GM18508 (cell line): ENCODE measurements around the gene ABCA3.

Experiments
- ATAC-seq: cut with Tn5 transposase; IDR thresholded peaks from one replicate; pipeline ENCODE4 v1.9.1; 2021; ENCODE audit warnings: moderate number of reproducible peaks; ENCODE audit not compliant: insufficient read depth, unreplicated experiment

Gene ABCA3

DNA sequence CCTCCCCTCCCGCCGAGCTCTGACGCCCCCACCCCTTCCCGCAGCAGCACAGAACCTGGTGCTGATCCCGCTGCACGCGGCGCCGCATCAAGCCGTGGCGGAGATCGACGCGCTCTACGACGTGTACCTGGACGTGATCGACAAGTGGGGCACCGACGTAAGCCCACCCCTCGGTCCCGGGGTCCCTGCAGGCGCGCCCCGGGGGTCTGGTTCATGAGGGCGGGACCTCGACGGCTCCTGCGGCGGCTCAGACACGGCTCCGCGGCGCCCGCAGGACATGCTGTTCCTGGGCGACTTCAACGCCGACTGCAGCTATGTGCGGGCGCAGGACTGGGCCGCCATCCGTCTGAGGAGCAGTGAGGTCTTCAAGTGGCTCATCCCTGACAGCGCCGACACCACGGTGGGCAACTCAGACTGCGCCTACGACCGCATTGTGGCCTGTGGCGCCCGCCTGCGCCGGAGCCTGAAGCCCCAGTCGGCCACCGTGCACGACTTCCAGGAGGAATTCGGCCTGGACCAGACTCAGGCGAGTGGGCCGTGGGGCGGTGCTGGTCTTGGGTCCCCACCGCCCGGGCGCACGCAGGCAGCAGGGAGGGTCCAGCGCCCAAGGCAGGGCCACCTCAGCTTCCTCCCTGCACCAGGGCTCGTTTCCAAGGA lies 102.9 kb downstream of the ABCA3 start:
- ATAC-seq, result no peak

DNA sequence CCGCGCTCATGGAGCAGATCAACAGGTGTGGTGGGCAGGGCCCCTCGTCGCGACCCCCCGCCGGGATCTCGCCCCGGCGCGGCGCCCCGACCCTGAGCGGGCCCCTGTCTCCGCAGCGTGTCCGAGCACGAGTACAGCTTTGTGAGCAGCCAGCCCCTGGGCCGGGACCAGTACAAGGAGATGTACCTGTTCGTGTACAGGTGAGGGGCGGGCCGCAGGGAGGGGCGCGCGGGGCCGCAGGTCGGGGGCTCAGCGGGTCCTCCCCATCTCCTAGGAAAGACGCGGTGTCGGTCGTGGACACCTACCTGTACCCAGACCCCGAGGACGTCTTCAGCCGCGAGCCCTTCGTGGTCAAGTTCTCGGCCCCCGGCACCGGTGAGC lies 103.4 kb downstream of the ABCA3 start:
- no peak for ATAC-seq

DNA sequence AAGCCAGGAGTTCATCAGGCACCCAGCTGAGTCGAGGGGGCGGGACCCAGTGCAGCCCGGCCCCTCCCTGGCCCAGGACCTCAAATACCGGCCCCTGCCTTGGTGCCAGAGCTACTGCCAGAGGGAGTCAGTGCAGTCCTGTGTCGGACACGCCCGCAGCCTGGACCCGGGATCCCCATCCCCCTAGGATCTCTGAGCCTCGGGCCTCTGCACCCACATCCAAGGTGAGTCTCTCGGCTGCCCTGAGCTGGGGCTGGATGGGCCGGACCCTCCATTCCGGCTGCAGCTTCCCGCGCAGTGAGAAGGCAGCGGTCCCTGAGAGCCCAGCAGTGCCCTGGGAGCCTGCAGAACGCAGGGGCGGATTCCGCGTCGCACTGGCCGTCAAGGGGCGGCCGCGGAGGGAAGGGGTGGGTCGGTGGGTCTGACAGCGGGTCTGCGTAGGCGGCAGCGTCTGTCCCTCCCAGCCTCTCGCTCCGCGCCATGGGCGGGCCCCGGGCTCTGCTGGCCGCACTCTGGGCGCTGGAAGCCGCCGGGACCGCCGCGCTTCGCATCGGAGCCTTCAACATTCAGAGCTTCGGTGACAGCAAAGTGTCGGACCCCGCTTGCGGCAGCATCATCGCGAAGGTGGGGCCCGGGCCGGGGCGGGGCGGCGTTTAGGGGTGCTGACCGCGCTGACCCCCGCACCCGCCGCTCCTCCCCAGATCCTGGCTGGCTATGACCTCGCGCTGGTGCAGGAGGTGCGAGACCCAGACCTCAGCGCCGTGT lies 104.0 kb downstream of the ABCA3 start, which contains the start of gene DNASE1L2:
TSS of gene DNASE1L2 (plus strand) at position 108 of the 765 bp plus-strand sequence. CDS start at position 481, 373 bp downstream.
- no peak for ATAC-seq

DNA sequence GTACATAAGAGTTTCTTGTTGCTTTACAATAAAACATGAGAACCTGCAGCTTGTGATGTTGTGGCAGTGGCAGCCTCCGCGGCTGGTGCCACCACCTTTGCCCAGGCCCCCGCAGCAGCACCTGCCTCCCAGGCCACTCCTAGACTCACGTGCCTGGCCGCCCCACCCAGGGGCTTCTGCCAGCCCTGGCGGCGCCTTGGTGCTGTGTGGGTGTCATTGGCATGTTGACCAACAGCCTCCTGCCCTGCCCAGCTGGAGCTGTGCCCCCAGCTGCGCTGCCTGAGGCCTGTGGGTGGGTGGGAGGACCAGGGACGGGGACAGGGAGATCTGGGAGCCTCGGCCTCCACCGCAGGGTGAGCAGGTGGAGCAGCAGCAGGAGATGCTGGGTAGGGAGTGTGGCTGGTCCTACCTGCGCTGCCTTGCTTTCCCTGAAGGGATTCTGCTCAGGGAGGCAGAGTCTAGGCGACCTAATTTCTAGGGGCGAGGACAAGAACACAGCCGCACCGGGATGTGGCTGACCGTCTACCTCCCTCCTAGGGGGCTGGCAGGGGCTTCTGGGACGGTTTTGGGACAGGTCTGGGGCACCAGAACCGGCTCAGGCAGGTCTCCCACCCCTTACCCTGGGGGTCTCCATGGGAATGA lies 104.7 kb downstream of the ABCA3 start:
- no peak for ATAC-seq

DNA sequence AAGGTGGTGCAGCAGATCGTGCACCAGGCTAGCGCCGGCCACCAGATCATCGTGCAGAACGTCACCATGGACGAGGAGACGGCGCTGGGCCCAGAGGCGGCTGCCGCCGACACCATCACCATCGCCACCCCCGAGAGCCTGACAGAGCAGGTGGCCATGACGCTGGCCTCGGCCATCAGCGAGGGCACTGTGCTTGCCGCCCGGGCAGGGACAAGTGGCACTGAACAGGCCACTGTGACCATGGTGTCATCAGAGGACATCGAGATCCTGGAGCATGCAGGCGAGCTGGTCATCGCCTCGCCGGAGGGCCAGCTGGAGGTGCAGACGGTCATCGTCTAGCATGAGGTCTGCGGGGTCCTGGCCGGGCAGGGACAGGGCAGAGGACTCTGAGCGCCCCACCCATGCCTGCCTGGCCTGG lies 105.3 kb downstream of the ABCA3 start:
- no peak for ATAC-seq

DNA sequence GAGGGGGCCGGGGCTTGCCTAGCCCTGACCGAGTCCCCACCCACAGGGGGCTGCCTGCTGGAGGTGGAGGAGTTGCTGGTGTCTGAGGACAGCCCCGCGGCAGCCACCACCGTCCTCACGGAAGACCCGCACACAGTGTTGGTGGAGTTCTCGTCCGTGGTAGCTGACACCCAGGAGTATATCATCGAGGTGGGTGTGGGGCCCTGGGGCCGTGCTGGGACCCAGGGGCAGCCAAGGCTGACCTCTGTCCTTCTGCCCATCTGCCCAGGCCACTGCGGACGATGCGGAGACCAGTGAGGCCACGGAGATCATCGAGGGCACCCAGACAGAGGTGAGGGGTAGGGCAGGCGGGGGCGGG lies 105.7 kb downstream of the ABCA3 start:
- no peak for ATAC-seq

DNA sequence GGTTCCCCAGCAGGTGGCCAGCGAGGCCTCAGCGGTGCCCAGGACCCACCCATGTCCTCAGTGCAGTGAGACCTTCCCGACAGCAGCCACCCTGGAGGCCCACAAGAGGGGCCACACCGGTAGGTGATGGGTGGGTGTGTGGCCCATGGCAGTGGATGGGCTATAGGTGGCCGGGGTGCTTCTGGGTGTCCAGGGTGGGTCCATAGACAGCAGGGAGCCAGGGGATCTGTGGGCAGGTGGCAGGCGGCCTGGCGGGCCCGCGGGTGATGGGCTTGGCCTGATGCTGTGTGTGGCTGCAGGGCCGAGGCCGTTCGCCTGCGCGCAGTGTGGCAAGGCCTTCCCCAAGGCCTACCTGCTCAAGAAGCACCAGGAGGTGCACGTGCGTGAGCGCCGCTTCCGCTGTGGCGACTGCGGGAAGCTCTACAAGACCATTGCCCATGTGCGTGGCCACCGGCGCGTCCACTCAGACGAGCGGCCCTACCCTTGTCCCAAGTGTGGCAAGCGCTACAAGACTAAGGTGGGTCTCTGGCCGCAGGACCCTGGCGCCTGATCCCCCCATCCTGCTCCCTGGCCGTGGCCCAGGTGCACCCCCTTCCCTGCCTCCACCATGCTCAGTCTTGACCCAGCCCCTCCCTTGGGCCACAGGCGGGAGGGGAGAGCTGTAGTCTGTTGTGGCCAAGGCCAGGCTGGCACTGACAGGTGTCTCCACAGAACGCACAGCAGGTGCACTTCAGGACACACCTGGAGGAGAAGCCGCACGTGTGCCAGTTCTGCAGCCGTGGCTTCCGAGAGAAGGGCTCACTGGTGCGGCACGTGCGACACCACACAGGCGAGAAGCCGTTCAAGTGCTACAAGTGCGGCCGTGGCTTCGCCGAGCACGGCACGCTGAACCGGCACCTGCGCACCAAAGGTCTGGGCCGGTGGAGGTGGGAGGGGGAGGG lies 106.4 kb downstream of the ABCA3 start:
- no peak for ATAC-seq

DNA sequence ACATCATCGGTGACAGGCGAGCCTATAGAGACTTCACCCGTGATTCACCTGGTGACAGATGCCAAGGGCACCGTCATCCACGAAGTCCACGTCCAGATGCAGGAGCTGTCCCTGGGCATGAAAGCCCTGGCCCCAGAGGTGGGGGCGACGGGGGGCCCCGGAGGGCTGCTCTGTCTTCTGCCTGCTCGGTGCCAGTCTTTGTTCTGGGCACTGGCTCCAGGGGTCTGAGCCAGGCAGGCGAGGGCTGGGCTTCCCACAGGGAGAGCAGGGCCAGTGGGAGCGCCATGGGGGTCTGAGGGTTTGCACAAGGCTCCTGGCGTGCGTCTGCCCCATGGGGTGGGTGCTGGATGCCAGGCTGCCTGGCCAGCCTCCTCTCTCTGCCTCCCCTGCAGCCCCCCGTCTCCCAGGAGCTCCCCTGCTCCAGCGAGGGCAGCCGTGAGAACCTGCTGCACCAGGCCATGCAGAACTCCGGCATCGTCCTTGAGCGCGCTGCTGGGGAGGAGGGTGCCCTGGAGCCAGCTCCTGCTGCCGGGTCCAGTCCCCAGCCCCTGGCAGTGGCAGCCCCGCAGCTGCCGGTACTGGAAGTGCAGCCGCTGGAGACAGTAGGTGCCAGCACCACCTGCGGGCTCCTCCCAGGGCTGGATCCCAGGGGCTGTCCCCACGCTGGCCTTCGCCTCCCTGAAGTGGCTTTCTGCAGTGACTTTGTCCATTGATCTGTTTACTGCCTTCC lies 107.3 kb downstream of the ABCA3 start:
- ATAC-seq, result no peak

DNA sequence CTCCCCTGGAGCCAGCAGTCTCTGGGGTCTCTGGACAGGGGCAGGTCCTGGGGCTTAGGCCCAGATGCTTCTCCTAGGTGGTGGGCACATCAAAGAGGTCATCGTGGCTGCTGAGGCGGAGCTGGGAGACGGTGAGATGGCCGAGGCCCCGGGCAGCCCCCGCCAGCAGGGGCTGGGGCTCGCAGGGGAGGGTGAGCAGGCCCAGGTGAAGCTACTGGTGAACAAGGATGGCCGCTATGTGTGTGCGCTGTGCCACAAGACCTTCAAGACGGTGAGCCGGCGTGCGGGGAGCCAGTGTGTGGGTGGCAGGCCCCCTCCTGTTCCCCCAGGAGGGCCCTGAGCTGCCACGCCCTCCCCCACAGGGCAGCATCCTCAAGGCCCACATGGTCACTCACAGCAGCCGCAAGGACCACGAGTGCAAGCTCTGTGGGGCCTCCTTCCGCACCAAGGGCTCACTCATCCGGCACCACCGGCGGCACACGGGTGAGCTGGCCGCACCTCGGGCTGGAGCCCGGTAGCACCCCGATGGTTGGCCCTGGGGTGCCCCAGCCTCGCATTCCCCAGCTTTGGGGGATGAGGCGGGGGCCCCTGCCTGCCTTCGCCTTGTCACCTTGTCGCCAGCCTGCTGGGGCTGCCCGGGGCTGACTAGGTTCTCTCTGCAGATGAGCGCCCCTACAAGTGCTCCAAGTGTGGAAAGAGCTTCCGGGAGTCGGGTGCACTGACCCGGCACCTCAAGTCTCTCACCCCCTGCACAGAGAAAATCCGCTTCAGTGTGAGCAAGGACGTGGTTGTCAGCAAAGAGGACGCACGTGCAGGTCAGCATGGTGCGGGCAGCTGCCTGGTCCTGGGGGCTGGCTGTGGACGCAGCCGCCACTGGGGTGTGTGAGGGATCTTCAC lies 108.2 kb downstream of the ABCA3 start:
- no peak for ATAC-seq

DNA sequence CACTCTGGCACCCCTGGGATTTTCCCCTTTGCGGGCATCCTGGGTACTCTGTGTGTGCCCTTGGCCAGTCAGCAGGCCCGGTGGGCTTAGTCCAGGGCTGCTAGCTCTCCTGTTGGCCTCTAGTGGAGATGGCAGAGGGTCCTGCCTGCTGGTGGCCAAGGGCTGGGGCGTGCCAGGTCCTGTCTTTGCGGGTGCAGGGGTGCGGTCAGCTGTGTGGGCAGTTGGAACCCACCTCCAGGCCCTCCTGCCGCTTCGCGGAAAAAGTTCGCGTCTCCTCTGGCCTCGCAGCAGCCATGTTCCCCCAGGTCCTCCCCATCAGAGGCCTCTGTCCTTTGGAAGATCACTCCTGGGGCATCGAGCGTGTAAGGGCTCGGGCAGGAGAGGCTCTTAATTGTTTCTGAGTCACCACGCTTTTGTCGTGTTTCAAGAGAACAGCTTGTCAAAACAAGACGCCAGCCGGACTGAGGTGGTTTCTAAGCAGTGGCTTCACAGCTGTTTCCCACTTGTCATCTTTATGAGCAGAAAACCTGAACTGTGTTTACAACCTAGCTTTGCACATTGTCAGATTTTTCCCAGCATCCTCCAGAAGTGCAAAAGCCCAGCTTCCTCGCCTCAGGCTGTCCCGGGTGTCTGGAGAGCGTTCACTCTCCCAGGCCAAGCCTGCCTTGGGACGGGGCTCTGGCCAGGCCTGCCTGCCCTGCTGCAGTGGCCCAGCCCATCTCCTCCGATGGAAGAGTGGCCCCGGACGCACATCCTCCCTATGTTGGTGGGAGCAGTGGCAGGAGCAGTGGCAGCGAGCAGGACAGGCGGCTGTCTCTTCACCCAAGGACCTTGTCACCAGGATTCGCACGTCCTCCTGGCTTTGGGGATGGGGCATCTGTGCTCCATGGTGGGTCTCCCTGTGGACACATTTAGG lies 109.3 kb downstream of the ABCA3 start:
- no peak for ATAC-seq

DNA sequence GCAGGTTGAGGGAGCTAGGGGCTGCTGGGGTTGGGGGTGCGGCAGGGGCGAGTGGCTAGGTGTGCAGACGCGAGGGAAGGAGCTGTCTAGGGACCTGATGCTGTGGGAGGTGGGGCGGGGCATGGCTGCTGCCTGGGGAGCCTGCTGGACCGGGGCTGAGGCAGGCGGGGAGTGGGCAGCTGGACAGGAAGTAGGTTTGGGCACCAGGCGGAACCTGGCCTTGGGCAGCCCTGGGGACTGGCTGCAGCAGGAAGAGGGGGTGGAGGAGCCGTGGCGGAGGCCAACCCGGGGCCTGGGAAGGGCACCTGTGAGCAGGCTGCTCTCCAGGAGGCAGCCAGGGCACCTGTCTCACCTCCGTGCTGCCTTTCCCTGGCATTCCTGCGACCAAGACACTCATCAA lies 110.2 kb downstream of the ABCA3 start:
- ATAC-seq, result no peak

DNA sequence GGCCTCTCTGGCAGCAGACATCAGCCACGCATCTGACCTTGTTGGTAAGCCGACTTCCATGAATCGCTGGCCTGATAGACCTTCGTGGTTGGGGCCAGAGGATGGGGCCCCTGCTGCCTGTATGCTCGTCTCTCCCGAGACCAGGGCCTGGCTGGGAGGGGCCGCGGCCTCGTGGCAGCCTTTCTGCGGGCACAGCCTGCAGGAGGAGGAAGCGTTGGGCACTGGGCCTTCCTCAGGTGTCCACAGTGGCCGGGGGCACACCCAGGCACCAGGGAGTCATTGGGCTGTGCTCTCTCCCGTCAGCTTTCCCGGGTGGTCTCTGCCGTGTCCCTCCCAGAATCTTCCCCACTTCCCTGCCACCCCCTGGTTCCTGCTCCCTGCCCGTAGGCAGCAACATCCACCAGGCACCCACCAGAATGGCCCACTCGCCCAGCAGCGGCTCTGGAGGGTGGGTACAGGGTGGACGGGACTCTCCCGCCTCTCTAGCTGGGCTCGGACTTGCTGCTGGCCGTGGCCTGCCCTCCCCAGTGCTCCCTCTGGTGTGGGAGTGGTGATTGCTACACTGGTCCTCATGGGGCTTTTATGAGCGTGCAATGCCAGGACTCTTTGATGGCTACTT lies 110.8 kb downstream of the ABCA3 start:
- ATAC-seq, result no peak

DNA sequence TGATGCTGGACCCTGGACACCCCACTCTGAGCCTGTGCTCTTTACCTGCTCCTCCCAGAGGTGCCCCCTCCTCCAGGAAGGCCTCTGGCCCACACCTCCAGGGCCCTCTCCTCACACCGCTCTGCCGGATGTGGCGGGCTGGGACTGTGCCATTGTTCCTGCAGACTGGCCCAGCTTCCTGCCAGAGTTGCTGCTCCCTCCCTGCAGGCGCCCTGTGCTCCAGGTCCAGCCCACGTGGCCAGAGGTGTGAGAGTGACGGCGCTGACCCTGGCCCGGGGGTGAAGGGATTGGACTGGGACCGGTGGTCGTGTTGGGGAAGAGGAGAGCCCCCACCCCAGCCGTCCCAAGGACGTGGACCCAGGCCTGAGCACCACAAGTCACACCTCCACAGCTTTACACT lies 111.4 kb downstream of the ABCA3 start:
- no peak for ATAC-seq

DNA sequence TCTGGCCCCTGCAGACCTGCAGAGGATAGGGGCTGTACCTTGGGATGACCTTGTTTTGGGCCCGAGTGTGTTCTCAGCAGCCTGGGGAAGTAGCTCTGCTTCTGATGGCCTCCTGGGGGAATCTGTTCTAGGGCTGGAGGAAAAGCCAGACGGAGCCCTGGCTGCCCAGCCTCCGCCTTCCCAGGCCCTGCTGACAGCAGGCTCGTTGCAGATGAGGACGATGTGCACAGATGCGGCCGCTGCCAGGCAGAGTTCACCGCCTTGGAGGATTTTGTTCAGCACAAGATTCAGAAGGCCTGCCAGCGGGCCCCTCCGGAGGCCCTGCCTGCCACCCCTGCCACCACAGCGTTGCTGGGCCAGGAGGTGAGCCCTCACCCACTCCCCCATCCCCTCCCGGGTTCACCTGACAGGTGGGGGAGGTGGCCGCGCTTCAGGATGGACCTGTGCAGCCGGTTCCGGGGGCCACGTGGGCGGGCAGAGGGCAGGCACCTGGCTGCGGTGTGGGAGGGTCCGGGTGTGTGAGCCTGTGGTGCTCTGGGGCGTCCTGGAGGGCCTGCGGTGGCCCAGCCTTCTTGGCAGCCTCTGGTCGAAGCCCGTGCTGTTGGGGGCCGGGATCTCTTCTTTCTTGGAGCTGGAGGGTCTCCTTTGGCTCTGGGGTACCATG lies 112.2 kb downstream of the ABCA3 start:
- ATAC-seq, result no peak

DNA sequence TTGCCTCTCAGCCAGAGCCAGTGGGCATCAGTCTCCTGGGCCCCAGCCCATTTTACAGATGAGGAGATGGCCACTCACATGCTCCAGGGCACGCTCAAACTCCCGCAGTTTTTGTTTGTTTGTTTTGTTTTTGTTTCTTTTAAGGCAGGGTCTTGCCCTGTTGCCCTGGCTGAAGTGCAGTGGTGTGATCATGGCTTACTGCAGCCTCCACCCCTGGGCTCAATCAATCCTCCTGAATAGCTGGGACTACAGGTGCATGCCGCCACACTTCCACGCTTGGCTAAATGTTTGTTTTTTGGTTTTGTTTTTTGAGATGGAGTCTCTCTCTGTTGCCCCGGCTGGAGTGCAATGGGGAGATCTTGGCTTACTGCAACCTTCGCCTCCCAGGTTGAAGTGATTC lies 113.6 kb downstream of the ABCA3 start:
- ATAC-seq, result no peak

DNA sequence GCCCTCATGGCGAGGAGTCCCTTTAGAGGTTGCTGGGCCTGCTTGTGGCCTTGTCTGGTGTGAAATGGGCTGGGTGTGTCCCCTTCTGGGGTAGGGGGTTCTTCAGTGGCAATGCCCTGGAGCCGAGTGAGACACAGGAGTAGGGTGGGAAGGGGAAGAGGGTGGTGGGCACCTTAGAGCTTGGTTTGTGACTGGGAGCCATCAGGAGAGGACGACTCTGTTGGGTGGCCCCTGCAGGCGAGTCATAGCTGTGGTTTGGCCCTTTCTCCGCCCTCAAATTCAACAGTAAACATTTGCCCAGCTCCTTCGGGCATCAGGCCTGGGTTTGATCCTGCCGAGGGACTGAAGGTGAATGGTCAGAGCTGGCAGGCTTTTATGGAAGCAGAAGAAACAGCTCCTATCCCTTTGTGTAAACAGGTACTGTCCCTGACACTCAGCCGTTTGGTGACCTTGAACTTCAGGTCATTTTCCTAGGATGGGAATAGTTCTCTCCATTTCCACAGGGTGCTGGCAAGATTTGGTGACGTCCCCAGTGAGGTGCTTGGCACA lies 114.2 kb downstream of the ABCA3 start:
- no peak for ATAC-seq
